Limb (tissue), 2 donors: ENCODE results near the gene ARHGAP33.
"Not testable (repeated sequence)": the region's sequence is repeated elsewhere in the genome, so short reads cannot be mapped to it uniquely, and the experiment has no call there.

Source experiments
- DNase-seq, 2 donors: peaks; one replicate each; pipeline ENCODE4 v3.0.0-alpha.2; 2016; ENCODE audit errors: extremely low spot score in 2 of 2

The ARHGAP33 gene

DNA sequence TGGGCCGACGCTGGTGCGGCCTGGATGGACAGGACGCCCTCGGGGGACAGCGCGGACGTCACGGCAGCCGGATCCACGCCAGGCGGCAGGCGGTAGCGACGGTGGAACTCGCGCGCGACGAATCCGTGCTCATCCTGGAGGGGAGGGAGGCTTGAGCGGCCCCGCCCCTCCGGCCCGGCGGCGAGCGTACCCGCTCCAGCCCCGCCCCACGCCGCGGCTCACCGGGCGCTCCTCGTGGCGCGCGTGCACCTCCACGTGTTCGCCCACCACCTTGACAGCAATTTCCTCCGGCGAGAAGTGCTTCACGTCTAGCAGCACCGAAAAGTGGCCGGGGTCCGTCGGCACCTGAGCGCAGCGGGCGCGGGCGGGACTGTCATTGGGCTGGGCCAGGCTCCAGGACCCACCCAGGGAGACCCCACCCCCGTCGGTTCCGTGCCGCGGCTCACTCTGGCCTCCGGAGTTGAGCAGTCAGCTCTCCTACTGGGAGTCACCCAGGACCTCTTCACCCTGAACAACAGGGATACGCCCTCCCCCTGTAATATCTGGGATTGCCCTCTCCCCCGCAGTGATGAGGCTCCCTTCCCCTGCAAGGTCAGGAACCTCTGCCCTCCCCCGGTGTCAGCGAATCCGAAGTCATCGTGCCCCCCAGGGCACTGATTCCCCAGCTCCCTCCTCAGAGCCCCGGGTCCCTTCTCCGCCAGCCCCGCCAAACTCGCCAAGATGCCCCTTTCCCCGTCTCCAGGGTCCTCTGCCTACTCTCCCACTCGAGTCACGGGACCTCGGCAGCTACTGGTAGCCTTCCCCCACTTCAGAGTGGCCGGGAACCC lies 19.6 kb upstream of the ARHGAP33 start:
- peak; percentile 34 to 72 for DNase-seq

DNA sequence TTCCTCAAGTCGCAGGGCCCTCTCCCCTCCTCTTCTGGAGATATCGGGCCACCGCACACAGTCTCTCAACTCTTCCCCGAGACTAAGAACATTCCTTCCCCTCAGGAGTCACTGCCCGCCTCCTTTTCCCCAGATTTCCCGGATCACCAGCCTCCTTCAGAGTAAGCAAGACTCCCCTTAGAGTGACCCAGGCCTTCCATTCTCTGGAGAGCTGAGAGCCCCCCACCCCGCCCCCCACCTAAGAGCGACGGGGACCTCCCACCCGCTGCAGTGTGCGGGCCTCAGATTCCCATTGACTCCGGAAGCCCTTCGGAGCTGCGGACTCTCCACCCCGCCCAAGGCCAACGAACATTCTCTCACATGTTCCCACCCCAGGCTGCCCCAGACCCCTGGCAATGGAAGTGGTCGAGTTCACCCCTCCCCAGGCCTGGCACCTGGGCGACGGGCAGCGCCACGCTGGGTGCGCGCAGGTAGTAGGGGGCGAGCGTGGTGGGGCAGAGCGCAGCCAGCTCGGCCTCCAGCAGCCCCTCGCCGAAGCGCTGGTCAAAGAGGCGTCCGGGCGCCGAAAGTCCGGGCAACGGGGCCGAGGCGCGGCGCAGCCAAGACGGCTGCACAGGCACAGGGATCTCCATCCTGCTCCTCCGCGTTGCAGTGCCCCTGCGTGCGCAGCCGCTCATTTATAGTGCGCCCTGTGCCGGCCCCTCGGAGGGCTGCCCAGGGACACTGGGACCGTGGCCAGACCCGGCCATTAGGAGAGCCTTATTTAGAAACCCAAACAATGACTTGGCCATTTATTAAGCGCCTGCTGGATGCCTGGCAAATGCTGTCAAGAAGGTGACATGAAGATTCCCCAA lies 18.8 kb upstream of the ARHGAP33 start, which contains the start of gene HSPB6:
Gene HSPB6, minus strand, starts transcription at position 653 of the 854 bp plus-strand sequence. Its CDS starts 21 bp downstream, at position 632.
- peak; percentile 48 to 75 for DNase-seq

DNA sequence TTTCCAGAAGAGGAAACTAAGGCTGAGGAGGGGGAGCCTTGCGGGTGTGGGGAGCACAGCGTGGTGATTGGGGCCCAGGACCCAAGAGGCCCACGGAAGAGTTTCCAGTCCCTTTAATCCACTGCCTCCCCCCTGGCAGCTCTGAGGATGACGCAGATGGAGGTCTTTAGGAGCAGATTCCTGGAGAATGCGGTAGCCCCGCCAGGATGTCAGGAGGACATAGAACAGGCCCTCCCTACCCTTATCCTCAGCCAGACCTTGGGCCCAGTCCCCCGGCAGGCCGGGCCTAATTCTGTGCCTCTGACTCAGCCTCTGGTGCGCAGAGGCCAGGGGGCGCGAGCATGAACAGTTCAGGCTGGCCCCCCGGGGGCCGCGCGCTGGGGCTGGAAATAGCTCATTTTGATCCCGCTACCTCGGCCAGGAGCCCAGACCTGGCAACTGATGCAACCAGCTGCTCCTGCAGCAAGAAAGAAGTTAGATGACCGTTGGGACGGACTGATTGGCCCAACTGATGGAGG lies 18.1 kb upstream of the ARHGAP33 start:
- DNase-seq, result peak; percentile 88

- DNase-seq, result peak; percentile 99 to 100
Observed at GRCh38 chr19:35757749-35758608, 17.4 kb upstream of the ARHGAP33 start, which contains the start of gene PROSER3. Gene PROSER3, plus strand, starts transcription at chr19:35758176. Its CDS starts 40 bp downstream, at chr19:35758216.

DNA sequence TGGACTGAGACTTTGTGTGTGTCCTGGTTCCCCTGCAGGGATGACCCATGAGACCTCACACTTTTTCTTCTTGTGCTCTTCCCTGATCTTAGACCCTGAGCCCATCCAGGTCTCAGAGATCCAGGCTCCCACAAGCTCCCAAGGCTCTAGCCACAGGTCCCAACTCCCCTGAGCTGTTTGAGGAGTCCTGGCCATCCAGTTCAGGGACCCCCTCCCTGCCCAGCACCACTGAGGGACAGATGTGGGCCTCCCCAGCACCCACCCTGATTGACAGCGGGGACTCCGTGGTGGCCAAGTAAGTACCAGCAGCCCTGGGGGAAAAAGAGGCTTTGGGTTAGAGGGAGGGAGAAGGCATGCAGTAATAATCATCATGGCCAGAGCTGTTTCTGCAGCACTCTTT lies 15.7 kb upstream of the ARHGAP33 start:
- DNase-seq, result no peak

- DNase-seq, result no peak
Observed at GRCh38 chr19:35760711-35761349, 14.5 kb upstream of the ARHGAP33 start.

DNA sequence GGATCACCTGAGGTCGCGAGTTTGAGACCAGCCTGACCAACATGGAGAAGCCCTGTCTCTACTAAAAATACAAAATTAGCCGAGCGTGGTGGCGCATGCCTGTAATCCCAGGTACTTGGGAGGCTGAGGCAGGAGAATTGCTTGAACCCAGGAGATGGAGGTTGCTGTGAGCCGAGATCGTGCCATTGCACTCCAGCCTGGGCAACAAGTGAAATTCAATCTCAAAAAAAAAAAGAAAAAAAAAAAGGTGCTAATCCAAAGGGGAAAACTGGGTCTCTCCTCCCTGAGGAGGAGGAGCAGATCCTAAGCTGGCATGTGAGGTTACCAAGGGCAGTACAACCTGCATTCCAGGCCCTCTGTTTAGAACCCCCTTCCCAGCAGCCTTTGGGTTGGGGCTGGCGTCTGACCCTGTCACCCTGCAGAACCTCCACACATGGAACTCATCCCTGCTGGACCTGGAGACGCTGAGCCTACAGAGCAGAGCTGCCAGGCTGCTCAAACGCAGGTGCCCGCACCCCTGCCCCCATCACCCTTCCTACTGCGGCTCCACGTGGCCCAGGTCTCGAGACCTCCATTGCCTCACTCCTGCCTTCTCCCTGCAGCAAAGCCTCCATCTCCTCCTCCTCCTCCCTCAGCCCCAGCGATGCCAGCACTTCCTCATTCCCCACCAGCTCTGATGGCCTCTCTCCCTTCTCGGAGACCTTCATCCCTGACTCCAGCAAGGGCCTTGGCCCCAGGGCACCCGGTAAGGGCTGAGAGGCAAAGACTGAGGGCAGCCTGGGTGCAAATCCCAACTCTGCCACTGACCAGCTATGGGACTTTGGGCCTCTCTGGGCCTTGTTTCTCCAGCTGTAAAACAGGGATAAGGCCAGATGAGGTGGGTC lies 10.7 kb upstream of the ARHGAP33 start:
- DNase-seq, result no peak

- no peak for DNase-seq
Observed at GRCh38 chr19:35766571-35767104, 8.7 kb upstream of the ARHGAP33 start.

DNA sequence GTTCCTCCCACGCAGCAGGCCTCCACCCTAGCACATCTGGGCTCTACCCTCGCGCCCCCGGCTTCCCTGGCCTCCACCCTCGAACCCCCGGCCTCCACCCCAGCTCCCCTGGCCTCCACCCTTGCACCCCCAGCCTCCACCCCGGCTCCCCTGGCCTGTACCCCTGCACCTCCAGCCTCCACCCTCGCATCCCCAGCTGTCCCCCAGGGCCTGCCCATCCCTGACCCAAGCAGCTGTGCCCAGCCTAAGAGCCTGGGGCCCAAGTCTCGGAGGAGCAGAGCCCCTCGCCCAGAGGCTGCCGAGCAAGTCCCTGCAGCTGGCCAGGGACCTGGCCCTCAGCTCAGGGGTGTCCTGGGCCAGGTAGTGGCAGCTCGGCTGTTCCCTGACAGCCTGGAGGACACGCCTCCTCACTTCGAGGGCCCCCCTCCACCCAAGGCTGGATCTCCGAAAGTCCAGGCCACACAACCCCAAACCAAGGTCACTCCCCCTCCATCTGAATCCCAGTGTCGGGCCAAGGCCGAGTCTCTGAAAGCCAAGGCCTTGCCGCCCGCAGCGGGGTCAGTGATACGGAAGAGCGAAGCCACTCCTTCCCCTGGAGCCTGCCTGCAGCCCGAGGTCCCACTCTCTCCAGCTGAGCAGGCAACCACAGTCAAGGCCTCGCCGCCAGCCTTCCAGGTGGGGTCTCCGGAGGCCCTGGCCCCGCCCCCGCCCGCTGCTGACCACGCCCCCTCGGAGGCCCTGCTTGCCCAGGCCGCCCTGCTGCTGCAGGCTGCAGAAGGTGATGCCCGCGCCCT lies 7.9 kb upstream of the ARHGAP33 start:
- DNase-seq, result peak in 1 of 2 donors; percentile 66

DNA sequence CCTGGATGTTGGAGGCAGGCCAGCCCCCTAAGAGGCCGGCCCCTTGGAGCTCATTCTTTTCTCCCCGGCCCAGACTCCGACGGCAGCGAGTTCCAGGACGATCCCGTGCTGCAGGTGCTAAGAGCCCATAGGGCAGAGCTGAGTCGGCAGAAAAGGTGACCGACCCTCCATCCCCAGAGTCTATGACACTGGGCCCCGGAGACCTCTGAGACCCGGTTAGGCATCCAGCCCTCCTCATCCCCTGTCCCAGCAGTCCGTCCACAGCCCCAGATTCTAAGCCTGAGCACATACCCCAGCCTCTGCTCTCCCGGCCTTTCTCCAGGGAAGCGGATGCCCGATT lies 7.3 kb upstream of the ARHGAP33 start:
- DNase-seq, result no peak

DNA sequence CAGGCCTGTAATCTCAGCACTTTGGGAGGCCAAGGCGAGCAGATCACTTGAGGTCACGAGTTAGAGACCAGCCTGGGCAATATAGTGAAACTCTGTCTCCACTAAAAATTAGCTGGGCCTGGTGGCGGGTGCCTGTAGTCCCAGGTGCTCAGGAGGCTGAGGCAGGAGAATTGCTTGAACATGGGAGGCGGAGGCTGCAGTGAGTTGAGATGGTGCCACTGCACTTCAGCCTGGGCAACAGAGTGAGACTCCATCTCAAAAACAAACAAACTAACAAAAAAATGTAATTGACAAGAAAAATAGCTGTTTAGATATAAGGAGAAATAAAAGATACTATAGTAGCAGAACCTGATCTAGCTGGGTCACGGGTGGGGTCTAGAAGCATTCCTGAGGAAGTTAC lies 3.0 kb upstream of the ARHGAP33 start:
- DNase-seq, result not testable (repeated sequence)

DNA sequence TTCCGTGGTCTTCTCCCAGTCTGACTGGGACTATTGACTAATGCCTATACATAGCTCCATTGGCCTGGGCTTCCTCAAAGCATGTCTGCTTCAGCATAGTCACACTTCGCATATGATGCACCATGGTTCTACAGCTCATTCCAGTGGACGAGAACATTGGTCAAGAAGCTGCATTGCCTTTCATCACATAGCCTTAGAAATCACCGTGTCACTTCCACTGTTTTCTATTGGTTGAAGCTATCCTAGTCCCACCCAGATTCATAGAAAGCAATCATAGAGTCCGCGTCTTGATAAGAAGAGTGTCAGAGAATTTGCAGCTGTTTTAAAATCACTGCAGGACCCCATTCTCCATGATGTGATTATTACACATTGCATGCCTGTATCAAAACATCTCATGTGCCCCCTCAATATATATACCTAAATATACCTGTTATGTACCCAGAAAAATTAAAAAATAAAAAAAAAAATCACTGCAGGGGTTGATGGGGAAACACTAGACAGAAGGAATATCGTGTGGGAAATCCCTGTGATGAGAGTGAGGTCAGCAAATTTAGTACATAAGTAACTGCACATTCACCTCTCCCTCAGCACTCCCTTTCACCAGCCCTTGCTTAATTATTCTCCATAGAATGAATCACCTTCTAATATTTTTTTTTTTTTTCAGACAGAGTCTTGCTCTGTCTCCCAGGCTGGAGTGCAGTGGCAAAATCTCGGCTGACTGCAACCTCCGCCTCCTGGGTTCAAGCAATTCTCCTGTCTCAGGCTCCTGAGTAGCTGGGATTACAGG lies 2.2 kb upstream of the ARHGAP33 start:
- no peak for DNase-seq

GRCh38 chr19:35774274-35775045 lies 904 bp upstream of the ARHGAP33 start:
- DNase-seq, result no peak

DNA sequence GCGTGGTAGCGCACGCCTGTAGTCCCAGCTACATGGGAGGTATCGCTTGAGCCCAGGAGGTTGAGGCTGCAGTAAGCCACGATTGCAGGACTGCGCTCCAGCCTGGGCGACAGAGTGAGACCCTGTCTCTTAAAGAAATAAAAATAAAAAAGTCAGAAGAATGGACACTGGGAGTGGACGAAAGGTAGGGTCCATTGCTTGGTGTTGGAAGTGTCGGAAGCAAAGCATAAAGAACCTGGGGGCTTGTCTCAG lies 392 bp upstream of the ARHGAP33 start:
- DNase-seq, result no peak

GRCh38 chr19:35776102-35776788 lies 881 bp downstream of the ARHGAP33 start:
- no peak for DNase-seq

DNA sequence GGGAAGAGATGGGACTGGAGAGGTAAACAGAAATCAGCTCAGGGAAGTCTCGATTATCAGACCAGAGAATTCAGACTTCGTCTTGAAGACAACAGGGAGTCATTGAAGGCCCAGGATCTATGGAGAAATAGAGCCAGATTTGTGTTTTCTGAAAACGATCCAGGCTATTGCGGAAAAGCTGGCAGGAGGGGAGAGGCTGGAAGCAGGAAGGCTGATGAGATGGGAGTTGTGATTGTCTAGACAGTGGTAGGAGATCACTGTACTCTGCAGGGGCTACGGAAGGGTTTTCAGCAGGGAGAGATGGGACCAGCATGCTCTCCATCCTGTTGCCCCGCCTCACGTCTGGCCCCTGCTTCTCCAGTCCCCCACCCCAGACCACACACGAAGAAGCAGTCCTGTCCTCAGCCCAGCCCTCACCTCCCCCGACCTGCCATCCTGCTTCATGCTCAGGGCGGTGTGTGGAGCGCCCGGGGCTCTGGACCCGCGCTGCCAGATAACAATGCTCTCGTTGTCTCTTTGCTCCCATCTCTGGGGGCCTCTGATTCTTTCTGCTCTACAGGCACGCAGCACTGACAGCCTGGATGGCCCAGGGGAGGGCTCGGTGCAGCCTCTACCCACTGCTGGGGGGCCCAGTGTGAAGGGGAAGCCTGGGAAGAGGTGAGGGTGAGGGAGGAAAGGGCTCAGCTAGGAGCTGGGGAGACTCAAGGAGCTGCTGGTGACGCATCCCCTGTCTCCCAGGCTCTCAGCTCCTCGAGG lies 1.9 kb downstream of the ARHGAP33 start:
- DNase-seq, result no peak
